Neural cell (in vitro differentiated cells): ENCODE data around the gene VSTM2B. TPM values are rescaled to one million over a fixed set of nuclear protein-coding genes. Genes with fewer than 3 reads are reported as not detected.

ENCODE experiments used
- H2AFZ ChIP-seq: fragments of 200-600, 300-800 bp; sonication (generic), shearing (Covaris generic); 2 replicates; pipeline ENCODE4 v1.6.0; 2014; ENCODE audit warnings: low read depth, mild to moderate bottlenecking, antibody characterized with exemption, low read length, moderate library complexity
- H3F3A ChIP-seq: fragments of 200-600 bp; shearing (Covaris generic); 2 replicates; pipeline ENCODE4 v1.6.1; 2016; ENCODE audit warnings: mild to moderate bottlenecking, moderate library complexity, mixed read lengths, antibody characterized with exemption, low read length; ENCODE audit not compliant: insufficient read depth, poor library complexity, severe bottlenecking
- H3K27ac ChIP-seq: fragments of 200-600, 300-800 bp; sonication (generic), shearing (Covaris generic); 2 replicates; pipeline ENCODE4 v1.5.1; 2014; ENCODE audit warnings: mild to moderate bottlenecking, low read length, moderate library complexity
- H3K27me3 ChIP-seq: fragments of 300-800, 200-600 bp; sonication (generic), shearing (Covaris generic); 2 replicates; pipeline ENCODE4 v1.6.0; 2014; ENCODE audit warnings: mild to moderate bottlenecking, low read depth, low read length, moderate library complexity; ENCODE audit not compliant: insufficient read depth
- H3K36me3 ChIP-seq: fragments of 300-800, 200-600 bp; sonication (generic), shearing (Covaris generic); 2 replicates; pipeline ENCODE4 v1.5.1; 2014; ENCODE audit warnings: mild to moderate bottlenecking, antibody characterized with exemption, low read length, moderate library complexity; ENCODE audit not compliant: insufficient read depth
- H3K4me2 ChIP-seq: fragments of 300-800, 200-600 bp; sonication (generic), shearing (Covaris generic); 2 replicates; pipeline ENCODE4 v1.6.0; 2014; ENCODE audit warnings: mild to moderate bottlenecking, low read length
- H3K4me3 ChIP-seq: fragments of 300-800, 200-600 bp; sonication (generic), shearing (Covaris generic); 2 replicates; pipeline ENCODE4 v1.5.1; 2014; ENCODE audit warnings: mild to moderate bottlenecking, low read length, moderate library complexity
- H3K79me2 ChIP-seq: fragments of 200-600 bp; shearing (Covaris generic); replicated peaks from 2 replicates; pipeline ENCODE4 v1.6.0; 2014; ENCODE audit warnings: mild to moderate bottlenecking, low read length, moderate library complexity; ENCODE audit not compliant: insufficient read depth
- H3K9ac ChIP-seq: fragments of 300-800, 200-600 bp; sonication (generic), shearing (Covaris generic); 2 replicates; pipeline ENCODE4 v1.6.1; 2016; ENCODE audit warnings: mild to moderate bottlenecking, low read length, mixed read lengths
- H3K9me2 ChIP-seq: fragments of 200-600 bp; shearing (Covaris generic); 2 replicates; pipeline ENCODE4 v1.6.1; 2016; ENCODE audit warnings: mild to moderate bottlenecking, low read length, mixed read lengths; ENCODE audit not compliant: insufficient read depth
- H3K9me3 ChIP-seq: fragments of 200-600, 300-800 bp; sonication (generic), shearing (Covaris generic); 2 replicates; pipeline ENCODE4 v1.6.1; 2016; ENCODE audit warnings: mild to moderate bottlenecking, mixed run types, low read length, moderate library complexity, mixed read lengths
- H4K20me1 ChIP-seq: fragments of 200-600 bp; shearing (Covaris generic); 2 replicates; pipeline ENCODE4 v1.6.1; 2016; ENCODE audit warnings: mild to moderate bottlenecking, mixed run types; ENCODE audit not compliant: insufficient read depth
- EP300 ChIP-seq: fragments of 450-650 bp; conservative IDR thresholded peaks from 2 replicates; pipeline ENCODE4 v1.6.1; 2014; ENCODE audit warnings: antibody characterized with exemption, mild to moderate bottlenecking, moderate library complexity; ENCODE audit not compliant: poor library complexity, severe bottlenecking
- EZH2 ChIP-seq: fragments of 200-600, 300-800 bp; shearing (Covaris generic), sonication (generic); IDR thresholded peaks from 2 replicates; pipeline ENCODE4 v1.6.1; 2014; ENCODE audit warnings: antibody characterized with exemption, low read length, borderline replicate concordance, mild to moderate bottlenecking; ENCODE audit not compliant: insufficient read depth, poor library complexity, severe bottlenecking
- MXI1 ChIP-seq: fragments of 450-650 bp; conservative IDR thresholded peaks from 2 replicates; pipeline ENCODE4 v1.6.1; 2014; ENCODE audit warnings: antibody characterized with exemption, mild to moderate bottlenecking; ENCODE audit not compliant: poor library complexity, severe bottlenecking
- POLR2AphosphoS5 ChIP-seq: IDR thresholded peaks from 2 replicates; pipeline ENCODE4 v1.6.1; 2012
- RAD21 ChIP-seq: fragments of 450-650 bp; conservative IDR thresholded peaks from 2 replicates; pipeline ENCODE4 v1.6.1; 2014; ENCODE audit warnings: antibody characterized with exemption, mild to moderate bottlenecking, moderate library complexity
- SMC3 ChIP-seq: fragments of 450-650 bp; conservative IDR thresholded peaks from 2 replicates; pipeline ENCODE4 v1.6.1; 2014; ENCODE audit warnings: antibody characterized with exemption, mild to moderate bottlenecking, moderate library complexity; ENCODE audit not compliant: poor library complexity
- TAF1 ChIP-seq: IDR thresholded peaks from 2 replicates; pipeline ENCODE4 v1.6.1; 2012; ENCODE audit warnings: low read depth
- polyA plus RNA-seq: library from polyadenylated mRNA; depleted of rRNA; stranded (reverse); fragments of >200 nt; gene quantifications from 2 replicates; pipeline ENCODE4 v1.2.3, GENCODE V29; 2014
- TF ChIP-seq, protein P1 (sequence below): IDR thresholded peaks from 2 replicates; pipeline ENCODE4 v1.6.1; 2012; ENCODE audit warnings: borderline replicate concordance
- TF ChIP-seq, protein P2 (sequence below): fragments of 450-650 bp; IDR thresholded peaks from 2 replicates; pipeline ENCODE4 v1.5.1; 2014; ENCODE audit warnings: antibody characterized with exemption, mild to moderate bottlenecking, moderate library complexity; ENCODE audit not compliant: poor library complexity, severe bottlenecking

The VSTM2B gene
- polyA plus RNA-seq, 1 donor from 2014 or later = 24.4 TPM

DNA sequence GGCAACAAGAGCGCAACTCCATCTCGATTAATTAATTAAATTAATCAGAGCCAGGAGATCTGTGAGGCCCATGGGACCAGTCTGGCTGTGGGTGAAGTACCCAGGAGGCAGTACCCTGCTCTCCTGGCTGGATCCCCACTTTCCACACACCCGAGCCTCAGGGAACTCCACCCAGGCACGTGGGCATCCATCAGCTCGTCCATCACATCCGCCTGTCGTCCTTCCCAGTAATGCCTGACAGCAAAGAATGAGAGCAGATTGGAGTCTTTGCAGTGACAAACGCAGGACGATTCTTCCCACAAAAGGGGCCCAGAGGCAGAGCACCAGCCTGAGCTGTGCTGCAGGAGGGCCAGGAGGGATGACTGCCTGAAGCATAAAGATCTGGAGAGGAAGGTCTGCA is 35.8 kb downstream of the VSTM2B start:
- H3K9ac ChIP-seq = no peak overlapping the region
- TF ChIP-seq SMC3 (no peak), TAF1 (no peak), RAD21 (no peak), POLR2AphosphoS5 (no peak), EP300 (no peak), MXI1 (no peak), EZH2 (no peak)
- TF ChIP-seq, protein P1, sequence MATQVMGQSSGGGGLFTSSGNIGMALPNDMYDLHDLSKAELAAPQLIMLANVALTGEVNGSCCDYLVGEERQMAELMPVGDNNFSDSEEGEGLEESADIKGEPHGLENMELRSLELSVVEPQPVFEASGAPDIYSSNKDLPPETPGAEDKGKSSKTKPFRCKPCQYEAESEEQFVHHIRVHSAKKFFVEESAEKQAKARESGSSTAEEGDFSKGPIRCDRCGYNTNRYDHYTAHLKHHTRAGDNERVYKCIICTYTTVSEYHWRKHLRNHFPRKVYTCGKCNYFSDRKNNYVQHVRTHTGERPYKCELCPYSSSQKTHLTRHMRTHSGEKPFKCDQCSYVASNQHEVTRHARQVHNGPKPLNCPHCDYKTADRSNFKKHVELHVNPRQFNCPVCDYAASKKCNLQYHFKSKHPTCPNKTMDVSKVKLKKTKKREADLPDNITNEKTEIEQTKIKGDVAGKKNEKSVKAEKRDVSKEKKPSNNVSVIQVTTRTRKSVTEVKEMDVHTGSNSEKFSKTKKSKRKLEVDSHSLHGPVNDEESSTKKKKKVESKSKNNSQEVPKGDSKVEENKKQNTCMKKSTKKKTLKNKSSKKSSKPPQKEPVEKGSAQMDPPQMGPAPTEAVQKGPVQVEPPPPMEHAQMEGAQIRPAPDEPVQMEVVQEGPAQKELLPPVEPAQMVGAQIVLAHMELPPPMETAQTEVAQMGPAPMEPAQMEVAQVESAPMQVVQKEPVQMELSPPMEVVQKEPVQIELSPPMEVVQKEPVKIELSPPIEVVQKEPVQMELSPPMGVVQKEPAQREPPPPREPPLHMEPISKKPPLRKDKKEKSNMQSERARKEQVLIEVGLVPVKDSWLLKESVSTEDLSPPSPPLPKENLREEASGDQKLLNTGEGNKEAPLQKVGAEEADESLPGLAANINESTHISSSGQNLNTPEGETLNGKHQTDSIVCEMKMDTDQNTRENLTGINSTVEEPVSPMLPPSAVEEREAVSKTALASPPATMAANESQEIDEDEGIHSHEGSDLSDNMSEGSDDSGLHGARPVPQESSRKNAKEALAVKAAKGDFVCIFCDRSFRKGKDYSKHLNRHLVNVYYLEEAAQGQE = no peak
- TF ChIP-seq, protein P2, sequence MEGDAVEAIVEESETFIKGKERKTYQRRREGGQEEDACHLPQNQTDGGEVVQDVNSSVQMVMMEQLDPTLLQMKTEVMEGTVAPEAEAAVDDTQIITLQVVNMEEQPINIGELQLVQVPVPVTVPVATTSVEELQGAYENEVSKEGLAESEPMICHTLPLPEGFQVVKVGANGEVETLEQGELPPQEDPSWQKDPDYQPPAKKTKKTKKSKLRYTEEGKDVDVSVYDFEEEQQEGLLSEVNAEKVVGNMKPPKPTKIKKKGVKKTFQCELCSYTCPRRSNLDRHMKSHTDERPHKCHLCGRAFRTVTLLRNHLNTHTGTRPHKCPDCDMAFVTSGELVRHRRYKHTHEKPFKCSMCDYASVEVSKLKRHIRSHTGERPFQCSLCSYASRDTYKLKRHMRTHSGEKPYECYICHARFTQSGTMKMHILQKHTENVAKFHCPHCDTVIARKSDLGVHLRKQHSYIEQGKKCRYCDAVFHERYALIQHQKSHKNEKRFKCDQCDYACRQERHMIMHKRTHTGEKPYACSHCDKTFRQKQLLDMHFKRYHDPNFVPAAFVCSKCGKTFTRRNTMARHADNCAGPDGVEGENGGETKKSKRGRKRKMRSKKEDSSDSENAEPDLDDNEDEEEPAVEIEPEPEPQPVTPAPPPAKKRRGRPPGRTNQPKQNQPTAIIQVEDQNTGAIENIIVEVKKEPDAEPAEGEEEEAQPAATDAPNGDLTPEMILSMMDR = no peak
- H3K9me3 ChIP-seq = no peaks in the 10 kb centered on the region
- no peaks in the 10 kb centered on the region for H4K20me1 ChIP-seq
- H3K27me3 ChIP-seq = no peaks in the 10 kb centered on the region
- no peaks in the 10 kb centered on the region for H3K79me2 ChIP-seq
- H2AFZ ChIP-seq = no peak overlapping the region
- H3K27ac ChIP-seq = no peak overlapping the region
- H3K36me3 ChIP-seq = no peaks in the 10 kb centered on the region
- no peaks in the 10 kb centered on the region for H3F3A ChIP-seq
- no peak overlapping the region for H3K4me3 ChIP-seq
- H3K4me2 ChIP-seq = no peak overlapping the region
- H3K9me2 ChIP-seq = no peaks in the 10 kb centered on the region

DNA sequence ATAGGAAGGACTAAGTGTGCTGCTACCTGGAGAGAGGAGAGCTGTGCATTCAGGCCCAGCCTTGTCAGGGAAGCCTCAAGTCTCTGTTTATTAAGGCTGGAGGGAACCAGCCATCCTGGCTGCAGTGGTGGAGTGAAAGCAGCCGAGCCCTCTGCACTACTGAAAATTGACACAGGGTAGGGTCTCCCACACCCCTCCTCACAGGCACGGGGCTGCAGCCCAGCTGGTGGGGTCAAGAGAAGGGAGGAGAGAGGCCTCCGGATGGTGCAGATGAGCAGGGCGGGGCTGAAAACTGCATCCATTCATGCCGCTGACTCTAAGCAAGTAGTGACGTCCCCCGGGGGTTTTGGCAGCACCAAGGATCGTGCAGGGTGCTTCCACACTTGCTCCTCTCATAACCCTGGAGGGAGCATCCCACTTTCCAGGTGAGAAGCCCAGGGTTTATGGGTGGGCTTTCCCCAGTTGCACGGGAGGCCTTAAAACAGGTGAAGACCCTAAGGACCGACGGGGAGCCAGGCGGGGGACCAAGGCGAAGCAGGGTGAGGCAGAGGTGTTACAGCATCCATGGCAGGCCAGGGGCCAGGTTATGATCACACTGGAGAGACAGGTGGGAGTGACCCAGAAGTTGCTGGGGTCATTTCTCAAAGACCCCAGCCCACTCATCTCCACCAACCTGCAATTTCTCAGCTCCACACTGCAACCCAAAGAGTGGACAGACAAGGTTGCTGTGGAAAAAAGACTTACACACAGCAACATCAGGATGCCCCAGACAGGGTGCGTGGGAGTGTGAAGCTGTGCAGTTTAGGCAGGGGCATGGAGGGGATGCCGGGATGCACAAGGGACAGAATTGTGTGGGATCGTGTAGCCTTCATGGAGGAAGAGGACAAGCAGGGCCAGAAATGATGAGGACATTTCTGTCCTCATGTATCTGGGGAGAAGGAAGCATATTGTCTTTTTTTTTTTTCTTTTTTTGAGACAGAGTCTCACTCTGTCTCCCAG is 36.8 kb downstream of the VSTM2B start:
- Histone ChIP-seq H3K9me2 (no peaks in the 10 kb centered on the region), H3K4me2 (no peak overlapping the region), H4K20me1 (no peaks in the 10 kb centered on the region), H2AFZ (no peak overlapping the region), H3K4me3 (no peak overlapping the region), H3K9ac (no peak overlapping the region), H3F3A (no peaks in the 10 kb centered on the region), H3K27ac (no peak overlapping the region), H3K79me2 (no peaks in the 10 kb centered on the region), H3K36me3 (no peaks in the 10 kb centered on the region), H3K9me3 (no peaks in the 10 kb centered on the region), H3K27me3 (no peaks in the 10 kb centered on the region)
- no peak for TF ChIP-seq TAF1
- TF ChIP-seq RAD21 = no peak
- no peak for TF ChIP-seq EZH2
